Fibroblast of skin of right biceps (primary cell): Measurements from ENCODE around the gene TAF1B.
"Not testable (repeated sequence)": the region's sequence is repeated elsewhere in the genome, so short reads cannot be mapped to it uniquely, and the experiment has no call there.

Experiments
- DNase-seq: peaks from one replicate; pipeline ENCODE4 v3.0.0-alpha.2; 2013

TAF1B gene

GRCh38 chr2:9832586-9832985 lies 10.7 kb upstream of the TAF1B start:
- DNase-seq: peak; percentile 75

- not testable (repeated sequence) for DNase-seq
Measured at GRCh38 chr2:9835068-9835467, 8.2 kb upstream of the TAF1B start.

- DNase-seq: no peak
Measured at GRCh38 chr2:9836074-9836473, 7.2 kb upstream of the TAF1B start.

GRCh38 chr2:9836517-9836916 lies 6.8 kb upstream of the TAF1B start:
- no peak for DNase-seq

GRCh38 chr2:9837451-9837850 lies 5.8 kb upstream of the TAF1B start:
- no peak for DNase-seq

GRCh38 chr2:9838391-9838790 lies 4.9 kb upstream of the TAF1B start:
- DNase-seq: no peak

DNA sequence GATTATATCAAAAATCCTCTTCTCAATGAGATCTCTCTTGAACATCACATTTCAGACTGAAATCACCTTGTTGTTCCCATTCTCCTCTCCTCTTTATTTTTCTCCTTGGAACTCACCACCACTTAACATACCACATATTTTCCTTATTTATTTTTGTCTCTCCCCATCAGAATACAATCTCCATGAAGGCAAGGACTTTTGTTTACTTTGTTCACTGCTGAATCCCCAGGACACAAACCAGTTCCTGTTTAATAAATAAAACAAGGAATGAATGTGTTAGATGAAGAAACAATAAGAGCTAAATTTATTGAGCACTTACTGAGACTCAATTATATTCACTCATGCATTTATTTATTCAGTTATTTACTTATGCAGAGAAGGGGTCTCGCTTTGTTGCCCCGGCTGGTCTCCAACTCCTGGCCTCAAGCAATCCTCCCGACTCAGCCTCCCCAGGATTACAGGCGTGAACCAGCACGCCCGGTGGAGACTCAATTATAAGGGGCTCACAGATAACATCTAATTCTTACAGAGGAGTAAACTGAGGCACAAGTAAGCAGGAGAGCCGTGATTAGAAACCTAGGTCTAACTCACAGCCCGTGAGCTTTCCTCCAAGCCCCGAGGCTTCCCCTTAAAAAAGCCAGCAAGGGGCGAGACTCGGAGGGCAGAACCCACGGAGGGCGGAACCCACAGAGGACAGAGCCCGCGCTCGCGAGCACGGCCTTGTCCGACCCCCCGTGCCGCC lies 616 bp upstream of the TAF1B start:
- no peak for DNase-seq

GRCh38 chr2:9844036-9844483 lies 786 bp downstream of the TAF1B start:
- DNase-seq: peak; percentile 61

DNA sequence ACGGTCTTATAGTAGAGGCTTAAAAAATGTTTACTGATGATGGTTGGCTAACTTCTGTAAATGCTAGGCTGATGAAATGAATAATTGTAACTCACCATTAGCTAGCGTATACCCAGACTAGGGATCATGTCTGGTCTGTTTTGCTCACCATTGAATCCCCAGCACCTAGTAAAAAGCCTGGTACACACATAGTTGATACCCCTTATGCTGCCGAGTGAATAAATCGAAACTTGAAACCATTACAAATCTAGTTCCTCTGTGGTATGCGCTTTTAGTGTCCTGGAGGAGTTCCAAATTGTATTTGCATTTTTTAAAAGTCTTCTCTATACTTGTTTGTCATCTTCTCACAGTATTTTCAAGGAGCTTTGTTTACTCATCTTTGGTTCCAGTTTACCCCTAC lies 1.3 kb downstream of the TAF1B start:
- DNase-seq: peak; percentile 65

- DNase-seq: no peak
Measured at GRCh38 chr2:9846554-9846953, 3.3 kb downstream of the TAF1B start.

- DNase-seq: peak; percentile 34
Measured at GRCh38 chr2:9847140-9847539, 3.9 kb downstream of the TAF1B start.

DNA sequence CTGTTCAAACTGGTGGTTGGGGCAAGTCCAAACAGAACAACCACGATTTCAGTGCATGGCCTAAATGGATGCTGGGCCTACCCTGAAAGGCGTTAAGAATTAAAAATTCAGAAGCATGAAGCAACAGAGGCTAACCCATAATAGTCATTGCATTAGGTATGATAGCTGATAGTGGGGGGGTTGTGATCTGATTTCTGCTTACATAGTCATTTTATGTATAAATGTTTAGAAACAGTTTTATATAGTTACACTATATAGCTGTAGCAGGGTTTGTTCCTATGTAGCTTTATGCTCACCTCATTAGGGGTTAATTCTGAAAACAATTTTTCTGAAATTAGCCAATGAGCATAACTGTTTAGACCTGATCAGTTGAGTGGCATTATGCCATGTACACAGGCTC lies 9.6 kb downstream of the TAF1B start:
- DNase-seq: no peak

DNA sequence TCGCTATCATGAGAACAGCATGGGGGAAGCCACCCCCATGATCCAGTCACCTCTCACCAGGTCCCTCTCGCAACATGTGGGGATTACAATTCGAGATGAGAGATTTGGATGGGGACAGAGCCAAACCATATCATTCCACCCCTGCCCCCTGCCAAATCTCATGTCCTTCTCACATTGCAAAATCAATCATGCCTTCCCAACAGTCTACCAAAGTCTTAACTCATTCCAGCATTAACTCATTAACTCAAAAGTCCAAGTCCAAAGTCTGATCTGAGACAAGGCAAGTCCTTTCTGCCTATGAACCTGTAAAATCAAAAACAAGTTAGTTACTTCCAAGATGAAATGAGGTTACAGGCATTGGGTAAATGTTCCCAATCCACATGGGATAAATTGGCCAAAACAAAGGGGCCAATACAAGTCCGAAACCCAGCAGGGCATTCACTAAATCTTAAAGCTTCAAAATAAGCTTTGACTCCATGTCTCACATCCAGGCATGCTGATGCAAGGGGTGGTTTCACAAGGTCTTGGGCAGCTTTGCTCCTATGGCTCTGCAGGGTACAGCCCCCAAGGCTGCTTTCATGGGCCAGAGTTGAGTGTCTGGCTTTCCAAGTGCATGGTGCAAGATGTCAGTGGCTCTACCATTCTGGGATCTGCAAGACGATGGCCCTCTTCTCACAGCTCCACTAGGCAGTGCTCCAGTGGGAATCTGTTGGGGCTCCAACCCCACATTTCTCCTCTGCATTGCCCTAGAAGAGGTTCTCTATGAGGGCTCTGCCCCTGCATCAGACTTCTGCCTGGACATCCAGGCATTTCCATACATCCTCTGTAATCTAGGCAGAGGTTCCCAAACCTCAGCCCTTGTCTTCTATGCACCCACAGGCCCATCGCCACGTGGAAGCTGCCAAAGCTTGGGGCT lies 14.8 kb downstream of the TAF1B start:
- DNase-seq: no peak

GRCh38 chr2:9858730-9859068 lies 15.4 kb downstream of the TAF1B start:
- no peak for DNase-seq

DNA sequence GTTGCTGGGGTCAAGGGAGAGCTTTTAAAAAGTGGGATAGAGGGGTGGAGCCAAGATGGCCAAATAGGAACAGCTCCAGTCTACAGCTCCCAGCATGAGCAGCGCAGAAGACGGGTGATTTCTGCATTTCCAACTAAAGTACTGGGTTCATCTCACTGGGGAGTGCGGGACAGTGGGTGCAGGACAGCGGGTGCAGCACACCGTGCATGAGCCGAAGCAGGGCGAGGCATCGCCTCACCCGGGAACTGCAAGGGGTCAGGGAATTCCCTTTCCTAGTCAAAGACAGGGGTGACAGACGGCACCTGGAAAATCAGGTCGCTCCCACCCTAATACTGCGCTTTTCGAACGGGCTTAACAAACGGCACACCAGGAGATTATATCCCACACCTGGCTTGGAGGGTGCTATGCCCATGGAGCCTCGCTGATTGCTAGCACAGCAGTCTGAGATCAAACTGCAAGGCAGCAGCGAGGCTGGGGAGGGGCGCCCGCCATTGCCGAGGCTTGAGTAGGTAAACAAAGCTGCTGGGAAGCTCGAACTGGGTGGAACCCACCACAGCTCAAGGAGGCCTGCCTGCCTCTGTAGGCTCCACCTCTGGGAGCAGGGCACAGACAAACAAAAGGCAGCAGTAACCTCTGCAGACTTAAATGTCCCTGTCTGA lies 17.8 kb downstream of the TAF1B start:
- DNase-seq: not testable (repeated sequence)

GRCh38 chr2:9867881-9868280 lies 24.6 kb downstream of the TAF1B start:
- DNase-seq: no peak

- DNase-seq: no peak
Measured at GRCh38 chr2:9873337-9873736, 30.1 kb downstream of the TAF1B start.

GRCh38 chr2:9877026-9877425 lies 33.8 kb downstream of the TAF1B start:
- DNase-seq: no peak

DNA sequence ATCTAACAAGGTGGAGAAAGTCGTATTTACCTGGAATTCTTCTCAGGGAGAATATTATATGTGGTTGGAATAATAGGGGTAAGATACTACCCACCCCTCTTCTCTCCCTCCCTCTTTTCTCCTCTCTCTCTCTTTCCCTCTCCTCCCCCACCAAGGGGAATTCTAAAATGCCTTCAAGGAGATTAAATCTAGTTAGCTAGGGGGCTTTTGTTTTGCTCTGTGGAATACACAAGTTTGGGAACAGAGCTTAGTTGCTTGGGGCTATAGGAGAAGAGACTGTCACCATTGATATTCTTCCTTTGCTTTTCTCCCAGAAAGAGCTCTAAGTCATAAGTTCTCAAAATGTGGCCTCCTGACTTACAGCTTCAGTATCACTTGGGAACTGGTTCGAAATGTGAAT lies 34.5 kb downstream of the TAF1B start:
- no peak for DNase-seq

DNA sequence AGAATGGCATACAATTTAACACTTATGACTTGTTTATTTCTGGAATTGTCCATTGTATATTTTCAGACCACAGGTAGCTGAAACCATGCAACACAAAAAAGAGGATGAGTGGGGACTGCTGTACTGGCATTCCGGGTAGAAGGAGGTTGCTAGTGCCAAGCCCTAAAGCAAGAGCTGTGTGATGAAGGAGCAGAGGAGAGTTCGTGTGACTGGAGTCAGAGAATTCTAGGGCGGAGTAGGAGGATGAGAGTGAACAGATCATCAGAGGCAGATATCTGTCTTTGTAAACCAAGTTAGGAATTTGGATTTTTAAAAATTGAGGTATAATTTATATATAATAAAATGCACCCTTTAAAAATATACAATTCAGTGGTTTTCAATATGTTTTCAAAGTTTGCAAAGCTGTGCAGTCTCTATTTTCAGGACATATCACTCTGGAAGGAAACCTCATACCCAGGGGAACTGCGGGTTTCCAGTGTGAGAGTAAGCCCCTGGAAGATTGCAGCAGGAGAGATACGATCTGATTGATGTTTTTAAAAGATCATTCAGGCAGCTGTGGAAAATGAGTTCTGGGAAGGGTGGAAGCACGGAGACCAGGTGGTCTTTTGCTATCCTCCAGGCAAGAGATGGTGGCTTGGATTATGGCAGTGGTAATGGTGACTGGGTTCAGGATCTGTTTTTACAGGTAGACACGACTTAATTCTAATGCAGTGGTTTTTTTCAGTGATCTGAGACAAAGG lies 36.4 kb downstream of the TAF1B start:
- DNase-seq: no peak

DNA sequence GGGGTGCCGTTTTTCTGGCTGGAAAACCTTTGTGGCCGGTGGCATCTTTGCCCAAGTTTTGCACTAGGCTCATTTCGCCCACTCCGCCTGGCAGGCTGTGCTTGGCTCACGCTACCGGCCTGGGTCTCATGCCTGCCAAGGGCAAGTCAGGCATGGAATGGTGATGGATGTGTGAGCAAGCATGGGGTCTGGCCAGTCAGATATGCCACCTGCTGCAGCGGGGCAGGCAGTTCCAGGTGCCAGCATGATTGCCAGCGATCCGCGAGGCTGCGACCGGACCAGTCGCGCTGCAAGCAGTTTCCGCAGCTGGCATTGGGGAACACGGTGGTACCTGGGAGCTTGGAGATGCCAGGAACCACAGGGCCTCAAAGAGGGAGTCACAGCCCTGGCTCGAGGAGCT lies 40.6 kb downstream of the TAF1B start:
- no peak for DNase-seq

GRCh38 chr2:9884436-9884835 lies 41.2 kb downstream of the TAF1B start:
- no peak for DNase-seq
